CD14-positive monocyte (primary cell): ENCODE measurements around the gene KRTAP6-1. TPM values are rescaled to one million over a fixed set of nuclear protein-coding genes. Genes with fewer than 3 reads are reported as not detected.

ENCODE experiments used
- DNase-seq, 3 donors: peaks; one replicate each; pipeline ENCODE4 v3.0.0-alpha.2; 2011 to 2022
- H2AFZ ChIP-seq: 2 replicates; pipeline ENCODE4 v1.6.0; 2012; ENCODE audit warnings: mild to moderate bottlenecking, low read depth, low read length, inconsistent platforms; ENCODE audit not compliant: insufficient read depth, poor library complexity, severe bottlenecking
- H3K27ac ChIP-seq, 2 donors: 1 replicate in 1 of 2; 2 replicates in 1 of 2; pipeline ENCODE4 v1.5.1; 2012 to 2013; ENCODE audit warnings: low read length in 2 of 2, control low read depth in 1 of 2, inconsistent platforms in 1 of 2, low read depth in 1 of 2, mild to moderate bottlenecking in 1 of 2
- H3K27me3 ChIP-seq, 2 donors: one replicate each; pipeline versions ENCODE4 v1.6.0 to v1.6.1; 2011 to 2013; ENCODE audit warnings: low read length in 2 of 2; ENCODE audit not compliant: control insufficient read depth in 2 of 2, insufficient read depth in 2 of 2
- H3K36me3 ChIP-seq, 2 donors: replicated peaks in 1 of 2; 1 replicate in 1 of 2; 2 replicates in 1 of 2; pipeline versions ENCODE4 v1.5.1 to v1.6.1; 2012 to 2013; ENCODE audit warnings: low read length in 2 of 2, control low read depth in 1 of 2, inconsistent platforms in 1 of 2, mild to moderate bottlenecking in 1 of 2; ENCODE audit not compliant: insufficient read depth in 2 of 2, control insufficient read depth in 1 of 2
- H3K4me1 ChIP-seq, 2 donors: 1 replicate in 1 of 2; 2 replicates in 1 of 2; pipeline versions ENCODE4 v1.5.1 to v1.6.1; 2012 to 2013; ENCODE audit warnings: low read length in 2 of 2, control low read depth in 1 of 2, inconsistent platforms in 1 of 2, mild to moderate bottlenecking in 1 of 2, moderate library complexity in 1 of 2; ENCODE audit not compliant: insufficient read depth in 2 of 2, control insufficient read depth in 1 of 2
- H3K4me2 ChIP-seq: replicated peaks from 2 replicates; pipeline ENCODE3; 2012; ENCODE audit warnings: low read length, moderate library complexity, mild to moderate bottlenecking; ENCODE audit not compliant: poor library complexity, severe bottlenecking; ENCODE audit errors: extremely low read depth
- H3K4me3 ChIP-seq, 3 experiments: fragments of 200-600 bp in 1 of 3; sonication (generic) in 1 of 3; replicated peaks in 1 of 3; 1 replicate in 2 of 3; 2 replicates in 1 of 3; pipeline ENCODE4 v1.5.1; 2011 to 2013; ENCODE audit warnings: low read length in 3 of 3, mild to moderate bottlenecking in 3 of 3, control low read depth in 2 of 3, low read depth in 2 of 3, inconsistent platforms in 1 of 3, moderate library complexity in 1 of 3
- H3K79me2 ChIP-seq: 2 replicates; pipeline ENCODE4 v1.6.0; 2012; ENCODE audit warnings: mild to moderate bottlenecking, control low read depth, inconsistent platforms, low read length, moderate library complexity; ENCODE audit not compliant: insufficient read depth
- H3K9ac ChIP-seq: 2 replicates; pipeline ENCODE4 v1.6.0; 2017; ENCODE audit warnings: low read length, mild to moderate bottlenecking; ENCODE audit not compliant: insufficient read depth, poor library complexity, severe bottlenecking
- H3K9me3 ChIP-seq, 2 donors: replicated peaks in 1 of 2; 1 replicate in 1 of 2; 2 replicates in 1 of 2; pipeline versions ENCODE4 v1.5.1 to v1.6.1; 2012 to 2013; ENCODE audit warnings: low read length in 2 of 2, control low read depth in 1 of 2; ENCODE audit not compliant: control insufficient read depth in 1 of 2, insufficient read depth in 1 of 2
- H4K20me1 ChIP-seq: 2 replicates; pipeline ENCODE4 v1.6.0; 2012; ENCODE audit warnings: mild to moderate bottlenecking, low read length, control low read depth, moderate library complexity; ENCODE audit not compliant: insufficient read depth
- H3K27ac Mint-ChIP-seq, 7 donors: one replicate each; pipeline ENCODE4 v1.8.0; 2020; ENCODE audit warnings: mild to moderate bottlenecking in 7 of 7, mixed read lengths in 7 of 7, moderate library complexity in 6 of 7, inconsistent platforms in 2 of 7
- H3K27me3 Mint-ChIP-seq, 3 donors: one replicate each; pipeline ENCODE4 v1.8.0; 2021 to 2022; ENCODE audit warnings: low read depth in 3 of 3, mild to moderate bottlenecking in 3 of 3, mixed read lengths in 3 of 3, moderate library complexity in 3 of 3, inconsistent platforms in 1 of 3
- H3K36me3 Mint-ChIP-seq, 2 donors: one replicate each; pipeline ENCODE4 v1.8.0; 2020; ENCODE audit warnings: mixed read lengths in 2 of 2, inconsistent platforms in 1 of 2, mild to moderate bottlenecking in 1 of 2
- H3K4me1 Mint-ChIP-seq: one replicate; pipeline ENCODE4 v1.8.0; 2020; ENCODE audit warnings: mild to moderate bottlenecking, mixed read lengths
- H3K4me3 Mint-ChIP-seq, 2 donors: one replicate each; pipeline ENCODE4 v1.8.0; 2020; ENCODE audit warnings: mild to moderate bottlenecking in 2 of 2, mixed read lengths in 2 of 2, moderate library complexity in 1 of 2
- H3K9me3 Mint-ChIP-seq, 7 donors: one replicate each; pipeline ENCODE4 v1.8.0; 2020 to 2022; ENCODE audit warnings: mixed read lengths in 7 of 7, mild to moderate bottlenecking in 6 of 7, moderate library complexity in 6 of 7, inconsistent platforms in 2 of 7
- WGBS: methylation state at CpG from one replicate; pipeline ENCODE4 v1.1.5; 2013; ENCODE audit warnings: missing lambda C conversion rate; ENCODE audit not compliant: insufficient coverage; 5-methylcytosine and 5-hydroxymethylcytosine counted together
- intact Hi-C, 2 donors: fragments of 100-400 bp; cut with micrococcal nuclease; formaldehyde crosslinking; loops; one replicate each; pipeline versions ENCODE4 v1.15.0 to v1.15.1; 2023
- polyA plus RNA-seq, 3 donors: library from polyadenylated mRNA; depleted of rRNA in 1 of 3; unstranded in 2 of 3; stranded (reverse) in 1 of 3; fragments of 300-500 nt in 2 of 3; fragments of >200 nt in 1 of 3; fragmentation: Illumina TruSeq in 2 of 3; gene quantifications; 1 replicate in 2 of 3; 2 replicates in 1 of 3; pipeline ENCODE4 v1.2.3, GENCODE V29; 2012 to 2021
- TF ChIP-seq, protein P1 (sequence below): fragments of 200-600 bp; IDR thresholded peaks from one replicate; pipeline ENCODE4 v1.8.0; 2022; ENCODE audit warnings: antibody characterized with exemption, mild to moderate bottlenecking

KRTAP6-1 gene
- polyA plus RNA-seq, 3 donors: not detected

GRCh38 chr21:30592140-30592539, 21.6 kb downstream of the KRTAP6-1 start, which contains the start of gene KRTAP6-3:
KRTAP6-3 (plus strand) TSS chr21:30592440; CDS start chr21:30592446, 6 bp downstream.
- TF ChIP-seq, protein P1, sequence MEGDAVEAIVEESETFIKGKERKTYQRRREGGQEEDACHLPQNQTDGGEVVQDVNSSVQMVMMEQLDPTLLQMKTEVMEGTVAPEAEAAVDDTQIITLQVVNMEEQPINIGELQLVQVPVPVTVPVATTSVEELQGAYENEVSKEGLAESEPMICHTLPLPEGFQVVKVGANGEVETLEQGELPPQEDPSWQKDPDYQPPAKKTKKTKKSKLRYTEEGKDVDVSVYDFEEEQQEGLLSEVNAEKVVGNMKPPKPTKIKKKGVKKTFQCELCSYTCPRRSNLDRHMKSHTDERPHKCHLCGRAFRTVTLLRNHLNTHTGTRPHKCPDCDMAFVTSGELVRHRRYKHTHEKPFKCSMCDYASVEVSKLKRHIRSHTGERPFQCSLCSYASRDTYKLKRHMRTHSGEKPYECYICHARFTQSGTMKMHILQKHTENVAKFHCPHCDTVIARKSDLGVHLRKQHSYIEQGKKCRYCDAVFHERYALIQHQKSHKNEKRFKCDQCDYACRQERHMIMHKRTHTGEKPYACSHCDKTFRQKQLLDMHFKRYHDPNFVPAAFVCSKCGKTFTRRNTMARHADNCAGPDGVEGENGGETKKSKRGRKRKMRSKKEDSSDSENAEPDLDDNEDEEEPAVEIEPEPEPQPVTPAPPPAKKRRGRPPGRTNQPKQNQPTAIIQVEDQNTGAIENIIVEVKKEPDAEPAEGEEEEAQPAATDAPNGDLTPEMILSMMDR: no peak
- no peak within 1 kb of the TSS for H3K4me3 ChIP-seq
- H3K9ac ChIP-seq: no peak within 1 kb of the TSS
- H3K27ac ChIP-seq: no peak within 1 kb of the TSS
- Mint-ChIP-seq H3K36me3 (no peaks in the 10 kb centered on the region), H3K4me3 (no peak within 1 kb of the TSS), H3K27me3 (no peaks in the 10 kb centered on the region), H3K27ac (no peak within 1 kb of the TSS), H3K4me1 (no peaks in the 10 kb centered on the region), H3K9me3 (peaks cover 0 to 4% (median 2%) of the 10 kb centered on the region in 7 donors)
- WGBS: 100% methylated on average over 2 of the region's 4 CpGs
- H3K4me1 ChIP-seq: no peaks in the 10 kb centered on the region
- H4K20me1 ChIP-seq: no peaks in the 10 kb centered on the region
- no peaks in the 10 kb centered on the region for H3K79me2 ChIP-seq
- no peak for DNase-seq
- H3K9me3 ChIP-seq: peaks cover 0 to 4% of the 10 kb centered on the region in 2 donors
- H2AFZ ChIP-seq: no peak within 1 kb of the TSS
- no peak within 1 kb of the TSS for H3K4me2 ChIP-seq
- H3K36me3 ChIP-seq: no peaks in the 10 kb centered on the region
- intact Hi-C loops: no loop called here
- H3K27me3 ChIP-seq: no peaks in the 10 kb centered on the region

DNA sequence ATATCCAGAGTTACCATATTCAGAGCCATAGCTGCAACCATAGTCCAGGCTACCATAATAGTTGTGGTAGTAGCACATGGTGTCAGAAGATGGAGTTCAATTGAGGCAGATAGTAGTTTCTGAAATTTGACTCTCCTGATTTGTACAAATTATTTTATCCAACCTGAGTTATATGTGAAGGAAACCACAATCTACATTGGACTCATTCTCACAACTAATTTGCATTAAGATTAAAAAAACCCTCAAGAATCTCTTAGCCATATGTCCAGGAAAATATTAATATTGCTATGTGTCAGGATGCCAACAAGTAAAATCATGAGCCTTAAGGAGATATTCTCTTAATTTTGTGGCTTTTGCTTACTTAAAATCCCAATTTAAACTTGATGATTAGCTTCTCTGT, 23.4 kb downstream of the KRTAP6-1 start, which contains the start of gene KRTAP22-2:
TSS of gene KRTAP22-2 (minus strand) at position 101 of the 400 bp plus-strand sequence.
- peaks cover 0 to 4% (median 0%) of the 10 kb centered on the region in 7 donors for H3K9me3 Mint-ChIP-seq
- TF ChIP-seq, protein P1: no peak
- no peak for DNase-seq
- Histone ChIP-seq H3K36me3 (no peaks in the 10 kb centered on the region), H4K20me1 (no peaks in the 10 kb centered on the region), H3K79me2 (no peaks in the 10 kb centered on the region), H3K4me3 (no peak within 1 kb of the TSS), H3K9me3 (peaks cover 0 to 4% of the 10 kb centered on the region in 2 donors), H3K27me3 (no peaks in the 10 kb centered on the region), H3K4me2 (no peak within 1 kb of the TSS), H3K9ac (no peak within 1 kb of the TSS), H3K27ac (no peak within 1 kb of the TSS), H3K4me1 (no peaks in the 10 kb centered on the region), H2AFZ (no peak within 1 kb of the TSS)
- H3K27me3 Mint-ChIP-seq: no peaks in the 10 kb centered on the region
- intact Hi-C loops: no loop called here
- H3K27ac Mint-ChIP-seq: no peak within 1 kb of the TSS
- H3K4me3 Mint-ChIP-seq: no peak within 1 kb of the TSS
- H3K4me1 Mint-ChIP-seq: no peaks in the 10 kb centered on the region
- H3K36me3 Mint-ChIP-seq: no peaks in the 10 kb centered on the region
